HUDEP-2 (cell line): ENCODE measurements around the gene EXOC6B.
"Not testable (repeated sequence)": the region's sequence is repeated elsewhere in the genome, so short reads cannot be mapped to it uniquely, and the experiment has no call there.

Experiments
- DNase-seq, 76 experiments: peaks; one replicate each; lab custom pipeline; 2025; ENCODE audit not compliant: unreplicated experiment in 76 of 76; lab: John Stamatoyannopoulos, UW

Gene EXOC6B

GRCh38 chr2:72689579-72690195, 136.1 kb downstream of the EXOC6B start:
- DNase-seq: no peak

- no peak for DNase-seq
Observed at GRCh38 chr2:72685638-72686213, 140.1 kb downstream of the EXOC6B start.

- no peak for DNase-seq
Observed at GRCh38 chr2:72682061-72682460, 143.8 kb downstream of the EXOC6B start.

GRCh38 chr2:72681016-72681995, 144.5 kb downstream of the EXOC6B start:
- DNase-seq: no peak

GRCh38 chr2:72678024-72678423, 147.8 kb downstream of the EXOC6B start:
- no peak for DNase-seq

GRCh38 chr2:72676341-72677025, 149.3 kb downstream of the EXOC6B start:
- DNase-seq: no peak

GRCh38 chr2:72674982-72675915, 150.6 kb downstream of the EXOC6B start:
- DNase-seq: no peak

GRCh38 chr2:72673279-72673678, 152.6 kb downstream of the EXOC6B start:
- DNase-seq: no peak

GRCh38 chr2:72669121-72669520, 156.7 kb downstream of the EXOC6B start:
- no peak for DNase-seq

GRCh38 chr2:72668647-72669046, 157.2 kb downstream of the EXOC6B start:
- DNase-seq: no peak

- DNase-seq: no peak
Observed at GRCh38 chr2:72665448-72665847, 160.4 kb downstream of the EXOC6B start.

- DNase-seq: no peak
Observed at GRCh38 chr2:72661985-72662384, 163.8 kb downstream of the EXOC6B start.

- no peak for DNase-seq
Observed at GRCh38 chr2:72649810-72650209, 176.0 kb downstream of the EXOC6B start.

GRCh38 chr2:72641221-72641620, 184.6 kb downstream of the EXOC6B start:
- not testable (repeated sequence) for DNase-seq

GRCh38 chr2:72638600-72639211, 187.1 kb downstream of the EXOC6B start:
- DNase-seq: no peak

- no peak for DNase-seq
Observed at GRCh38 chr2:72636210-72636609, 189.6 kb downstream of the EXOC6B start.

- DNase-seq: no peak
Observed at GRCh38 chr2:72630767-72631166, 195.1 kb downstream of the EXOC6B start.

GRCh38 chr2:72629062-72629461, 196.8 kb downstream of the EXOC6B start:
- no peak for DNase-seq

- DNase-seq: no peak
Observed at GRCh38 chr2:72627083-72627482, 198.8 kb downstream of the EXOC6B start.

- DNase-seq: no peak
Observed at GRCh38 chr2:72625366-72625765, 200.5 kb downstream of the EXOC6B start.
